ENCODE measurements around the gene DGKI.
"Not testable (repeated sequence)": the region's sequence is repeated elsewhere in the genome, so short reads cannot be mapped to it uniquely, and the experiment has no call there.

DGKI gene

GRCh38 chr7:137835486-137836112 is 11.2 kb downstream of the DGKI start:
- no peak for DNase-seq

GRCh38 chr7:137834552-137834951 is 12.2 kb downstream of the DGKI start:
- DNase-seq: no peak

- not testable (repeated sequence) for DNase-seq
These were observed 13.8 kb downstream of the DGKI start for GRCh38 chr7:137832990-137833389.

GRCh38 chr7:137832382-137832781 is 14.4 kb downstream of the DGKI start:
- no peak for DNase-seq

GRCh38 chr7:137831555-137831954 is 15.2 kb downstream of the DGKI start:
- DNase-seq: not testable (repeated sequence)

- no peak for DNase-seq
These were observed 17.3 kb downstream of the DGKI start for GRCh38 chr7:137829337-137829992.

GRCh38 chr7:137828456-137828855 is 18.3 kb downstream of the DGKI start:
- DNase-seq: no peak

GRCh38 chr7:137825489-137825888 is 21.3 kb downstream of the DGKI start:
- DNase-seq: no peak

- no peak for DNase-seq
These were observed 25.9 kb downstream of the DGKI start for GRCh38 chr7:137820677-137821420.

GRCh38 chr7:137820156-137820555 is 26.6 kb downstream of the DGKI start:
- DNase-seq: no peak

- DNase-seq: no peak
These were observed 28.7 kb downstream of the DGKI start for GRCh38 chr7:137818036-137818435.

- no peak for DNase-seq
These were observed 30.0 kb downstream of the DGKI start for GRCh38 chr7:137816696-137817320.

GRCh38 chr7:137813541-137813940 is 33.2 kb downstream of the DGKI start:
- DNase-seq: no peak

GRCh38 chr7:137810248-137810647 is 36.5 kb downstream of the DGKI start:
- no peak for DNase-seq

- DNase-seq: no peak
These were observed 41.9 kb downstream of the DGKI start for GRCh38 chr7:137804836-137805235.

- no peak for DNase-seq
These were observed 45.3 kb downstream of the DGKI start for GRCh38 chr7:137801491-137801890.

- no peak for DNase-seq
These were observed 45.8 kb downstream of the DGKI start for GRCh38 chr7:137801003-137801402.

GRCh38 chr7:137798073-137798763 is 48.6 kb downstream of the DGKI start:
- DNase-seq: no peak

GRCh38 chr7:137795211-137795610 is 51.6 kb downstream of the DGKI start:
- DNase-seq: no peak

- DNase-seq: no peak
These were observed 54.8 kb downstream of the DGKI start for GRCh38 chr7:137791930-137792329.

- DNase-seq: no peak
These were observed 55.9 kb downstream of the DGKI start for GRCh38 chr7:137790828-137791227.

- no peak for DNase-seq
These were observed 57.4 kb downstream of the DGKI start for GRCh38 chr7:137789215-137789882.

All from NK-92 treated with Interleukin-12 subunit alpha and Interleukin-12 subunit beta, amount 100 ng/mL, for 24 hours (cell line).